NCI-H187 (cell line): ENCODE measurements around the gene EPHA1.
"Not testable (repeated sequence)": the region's sequence is repeated elsewhere in the genome, so short reads cannot be mapped to it uniquely, and the experiment has no call there.

Experiments used
- DNase-seq, 2 experiments: peaks; one replicate each; lab custom pipeline; 2025; lab: John Stamatoyannopoulos, UW

EPHA1 gene

GRCh38 chr7:143402233-143402632, 6.4 kb downstream of the EPHA1 start:
- DNase-seq = not testable (repeated sequence)

DNA sequence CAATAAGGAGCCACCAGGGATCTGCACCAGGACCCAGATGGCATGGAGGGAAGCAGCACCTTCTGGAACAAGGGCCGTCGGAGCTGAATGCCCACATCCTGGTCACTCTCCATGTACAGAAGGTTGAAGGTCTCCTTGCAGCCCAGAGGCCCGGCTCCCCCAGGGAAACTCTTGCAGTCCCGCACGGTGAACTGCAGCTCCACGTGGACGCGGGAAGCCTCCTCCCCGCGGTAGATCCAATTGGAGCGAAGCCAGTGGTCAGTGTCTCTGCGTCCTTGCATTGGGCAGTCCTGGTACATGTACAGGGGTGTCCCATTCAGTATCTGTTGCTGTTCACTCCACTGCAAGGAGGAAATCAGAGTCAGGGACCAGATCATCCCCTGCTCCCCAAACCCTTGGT, 7.4 kb downstream of the EPHA1 start:
- no peak for DNase-seq

- DNase-seq = no peak
Observed at GRCh38 chr7:143399642-143400041, 9.0 kb downstream of the EPHA1 start.

DNA sequence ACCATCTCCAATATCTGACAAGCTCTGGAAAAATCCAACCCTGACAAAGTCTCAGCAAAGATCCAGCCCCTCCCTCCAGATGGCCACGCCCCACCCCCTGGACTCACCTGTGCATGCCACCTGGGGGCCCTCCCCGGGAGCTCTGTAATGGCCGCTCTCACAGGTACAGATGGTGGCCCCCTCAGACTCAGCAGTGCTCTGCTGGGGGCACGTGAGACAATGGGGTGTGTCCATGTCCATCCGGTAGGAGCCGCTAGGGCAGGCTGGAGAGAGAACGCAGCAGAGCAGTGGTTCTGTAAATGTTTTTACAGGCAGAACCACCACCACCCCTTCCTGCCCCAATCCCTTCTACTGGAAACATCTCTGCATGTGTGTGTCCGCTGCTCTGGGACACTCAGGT, 9.5 kb downstream of the EPHA1 start:
- DNase-seq = no peak

- no peak for DNase-seq
Observed at GRCh38 chr7:143398616-143399015, 10.0 kb downstream of the EPHA1 start.

- no peak for DNase-seq
Observed at GRCh38 chr7:143397710-143398530, 10.7 kb downstream of the EPHA1 start.

DNA sequence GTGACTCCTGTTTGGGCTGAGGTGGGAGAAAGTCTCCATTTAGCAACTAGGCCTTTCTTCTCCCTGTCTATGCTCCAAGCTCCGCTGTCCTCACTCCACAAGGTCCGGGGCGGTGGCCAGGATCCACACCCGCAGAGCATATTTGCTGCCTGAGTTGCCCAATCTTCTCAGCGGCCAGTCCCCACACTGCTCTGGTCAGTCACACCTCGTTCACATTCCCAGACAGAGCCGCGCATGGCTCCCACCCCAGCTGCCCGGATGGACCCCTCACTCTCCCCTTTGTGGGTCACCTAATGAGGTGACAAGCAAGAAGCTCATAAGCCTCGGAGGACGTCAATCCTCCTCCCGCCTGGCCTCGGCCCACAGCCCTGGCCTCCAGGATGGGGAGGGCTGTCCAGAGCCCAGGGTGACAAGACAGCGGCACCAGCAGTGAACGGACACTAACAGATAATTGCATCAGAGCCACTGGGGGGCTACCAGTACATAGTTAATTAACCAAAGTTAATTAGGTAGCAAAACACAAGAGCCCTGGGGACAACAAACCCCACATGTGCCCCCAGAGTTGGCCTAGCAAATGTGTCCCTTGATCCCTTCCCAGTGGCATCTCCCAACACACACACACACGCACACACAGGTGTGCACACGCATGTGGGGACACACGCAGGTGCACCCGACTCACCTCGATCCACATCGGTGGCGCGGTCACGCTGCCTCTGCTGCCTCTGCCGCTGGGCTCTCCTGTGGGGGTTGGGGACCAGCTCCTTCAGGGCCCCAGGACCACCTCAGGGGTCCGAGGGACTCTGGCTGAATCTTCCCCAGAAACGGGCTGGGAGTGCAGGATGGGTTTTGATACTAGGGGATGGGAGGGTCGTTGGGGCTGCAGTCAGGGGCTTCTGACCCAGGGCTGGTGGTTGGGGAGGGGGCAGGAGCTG, 11.8 kb downstream of the EPHA1 start:
- no peak for DNase-seq

- DNase-seq = no peak
Observed at GRCh38 chr7:143396182-143396581, 12.5 kb downstream of the EPHA1 start.

DNA sequence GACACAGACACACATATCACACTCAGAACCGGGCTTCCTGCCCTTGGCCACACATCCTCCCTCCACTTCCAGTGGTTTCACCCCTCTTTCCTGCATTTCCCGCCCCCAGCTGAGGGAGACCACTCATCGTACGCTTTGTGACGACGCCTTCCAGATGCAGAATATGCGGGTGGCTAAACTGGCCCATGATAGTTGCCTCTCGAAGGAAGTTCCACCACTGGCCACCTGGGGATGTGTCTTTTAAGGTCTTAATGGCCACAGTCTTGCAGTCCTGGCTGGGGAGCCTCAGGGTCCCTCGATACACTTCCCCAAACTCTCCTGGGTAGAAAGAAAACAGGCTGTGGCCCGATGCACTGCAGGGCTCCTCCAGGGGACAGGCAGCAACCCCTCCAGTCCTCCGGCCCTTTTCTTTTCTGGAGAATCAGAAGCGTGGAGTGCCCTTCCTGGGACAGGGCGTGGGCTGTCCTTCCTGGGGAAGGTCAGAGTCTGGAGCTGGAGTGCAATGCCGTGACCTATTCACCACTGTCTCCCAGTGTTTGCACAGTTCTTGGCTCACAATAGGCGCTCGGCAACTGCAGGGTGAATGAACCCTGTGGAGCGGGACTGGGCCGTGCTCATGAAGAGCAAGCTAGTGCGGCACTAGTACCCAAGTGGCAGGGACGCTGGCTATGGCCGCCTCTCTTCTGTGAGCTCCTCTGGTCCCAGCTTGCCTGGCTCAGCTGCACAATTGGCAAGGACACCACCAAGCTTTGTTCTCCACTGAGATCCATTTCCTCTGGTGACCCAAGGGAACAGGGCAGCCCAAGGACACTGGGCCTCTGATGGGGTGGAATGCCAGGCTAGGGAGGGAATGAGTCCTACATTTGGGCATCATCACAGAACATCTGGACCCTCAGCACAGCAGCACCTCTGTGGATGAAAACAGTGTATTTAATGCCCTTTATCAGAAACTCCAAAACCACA, 13.2 kb downstream of the EPHA1 start:
- DNase-seq = no peak

DNA sequence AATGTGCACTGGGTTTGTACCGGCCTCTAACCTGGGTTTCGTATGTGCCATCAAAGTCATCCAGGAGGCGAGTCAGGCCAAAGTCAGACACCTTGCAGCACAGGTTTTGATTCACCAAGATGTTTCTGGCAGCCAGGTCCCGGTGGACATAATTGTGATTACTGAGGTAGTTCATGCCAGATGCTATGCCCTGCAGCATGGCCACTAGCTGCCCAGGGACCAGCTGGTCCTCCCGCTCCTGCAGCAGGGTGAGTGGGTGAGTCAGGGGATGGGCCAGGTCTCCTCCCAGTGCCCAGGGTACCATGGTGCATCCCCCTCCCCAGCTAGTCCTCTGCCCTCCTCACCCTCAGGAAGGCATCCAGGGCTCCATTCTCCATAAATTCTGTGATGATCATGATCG, 13.9 kb downstream of the EPHA1 start:
- no peak for DNase-seq

GRCh38 chr7:143394068-143394467, 14.6 kb downstream of the EPHA1 start:
- no peak for DNase-seq

DNA sequence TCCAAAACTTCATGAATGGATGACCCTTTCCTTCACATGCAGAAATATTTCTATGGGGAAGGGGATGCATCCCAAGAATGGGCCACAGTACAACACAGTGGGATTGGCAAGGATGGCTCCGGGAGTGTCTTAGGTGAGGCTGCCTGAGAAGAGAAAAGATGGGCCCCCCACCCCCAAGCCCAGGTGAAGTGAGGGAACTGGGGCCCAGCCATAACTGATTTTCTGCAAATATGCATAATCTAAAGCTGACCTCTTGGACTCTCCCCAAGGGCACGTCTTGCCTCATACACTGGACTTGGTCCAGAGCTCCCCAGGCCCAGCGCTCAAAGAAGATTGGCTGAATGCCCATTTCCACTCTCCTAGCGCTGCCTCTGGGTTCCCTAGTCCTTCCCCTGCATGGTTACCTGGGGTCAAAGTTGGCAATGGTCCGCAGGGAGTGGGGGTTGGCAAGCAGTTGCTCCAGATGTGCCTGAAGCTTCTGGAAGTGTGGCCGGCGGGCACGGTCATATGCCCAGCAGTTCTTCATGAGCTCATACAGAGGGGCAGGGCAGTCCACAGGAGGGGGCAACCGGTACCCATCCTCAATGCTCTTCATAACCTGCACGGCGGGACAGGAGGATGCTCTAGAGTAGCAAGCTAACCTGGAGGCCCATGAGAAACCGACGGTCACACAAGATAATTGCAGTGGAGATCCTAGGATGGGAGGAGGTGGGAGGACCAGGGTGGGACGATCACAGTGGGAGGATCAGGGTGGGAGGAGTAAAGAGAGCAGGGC, 15.2 kb downstream of the EPHA1 start:
- DNase-seq = no peak

GRCh38 chr7:143392875-143393266, 15.8 kb downstream of the EPHA1 start:
- DNase-seq = no peak

DNA sequence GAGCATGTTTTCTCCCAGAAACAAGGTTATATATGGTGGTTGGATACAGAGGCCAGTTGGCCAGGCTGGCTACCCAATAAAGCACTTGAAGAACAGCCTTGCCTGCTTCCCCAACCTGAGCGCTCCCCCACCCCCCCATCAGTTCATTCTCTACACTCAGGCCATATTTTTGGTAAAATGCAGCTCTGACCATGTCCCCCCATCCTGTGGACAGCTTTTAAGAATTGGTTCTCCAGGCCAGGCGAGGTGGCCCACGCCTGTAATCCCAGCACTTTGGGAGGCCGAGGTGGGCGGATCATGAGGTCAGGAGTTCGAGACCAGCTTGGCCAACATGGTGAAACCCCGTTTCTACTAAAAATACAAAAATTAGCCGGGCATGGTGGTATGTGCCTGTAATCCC, 16.2 kb downstream of the EPHA1 start:
- DNase-seq = not testable (repeated sequence)

DNA sequence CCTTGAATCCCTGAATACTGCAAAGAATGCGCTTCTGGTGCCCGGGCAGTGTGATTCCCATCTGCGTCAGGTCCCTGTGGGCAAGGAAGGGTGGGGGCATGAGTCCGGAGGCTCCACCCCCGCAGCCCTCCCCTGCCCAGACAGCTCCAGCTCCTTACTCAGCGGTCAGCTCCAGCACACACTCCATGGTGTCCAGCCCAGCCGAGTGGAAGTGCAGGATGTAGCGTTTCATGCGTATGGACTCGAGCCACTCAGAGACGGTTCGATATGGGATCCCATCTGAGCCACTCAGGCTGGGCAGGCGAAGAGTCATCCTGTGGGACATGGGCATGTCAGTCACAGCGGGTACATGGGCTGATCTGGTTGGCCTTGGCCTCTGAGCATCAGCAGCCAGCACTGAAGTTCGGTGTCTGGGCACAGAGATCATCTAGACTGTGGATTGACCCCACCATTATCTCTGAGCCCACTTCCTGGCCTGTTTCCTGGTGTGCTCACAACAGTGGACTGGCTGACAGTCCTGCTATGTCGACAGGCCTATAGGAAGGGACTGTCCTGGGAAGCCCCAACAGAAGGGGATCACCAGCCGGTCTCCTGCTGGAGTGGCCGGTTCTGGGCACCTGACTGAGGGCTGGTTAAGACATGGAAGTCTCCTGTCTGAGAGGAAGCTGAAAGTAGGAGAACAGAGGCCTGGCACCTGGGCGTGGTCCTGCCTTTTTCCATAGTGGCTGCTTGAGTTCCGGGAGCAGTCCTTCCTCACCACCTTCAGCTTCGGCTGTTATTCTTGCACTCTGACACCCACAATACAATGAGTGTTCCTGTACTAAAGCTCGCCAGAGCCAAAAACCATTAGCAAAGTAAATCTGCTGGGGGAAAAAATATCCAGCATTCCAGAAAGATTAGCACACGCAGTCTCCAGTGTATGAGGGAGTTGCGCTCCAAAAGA, 16.9 kb downstream of the EPHA1 start:
- no peak for DNase-seq

DNA sequence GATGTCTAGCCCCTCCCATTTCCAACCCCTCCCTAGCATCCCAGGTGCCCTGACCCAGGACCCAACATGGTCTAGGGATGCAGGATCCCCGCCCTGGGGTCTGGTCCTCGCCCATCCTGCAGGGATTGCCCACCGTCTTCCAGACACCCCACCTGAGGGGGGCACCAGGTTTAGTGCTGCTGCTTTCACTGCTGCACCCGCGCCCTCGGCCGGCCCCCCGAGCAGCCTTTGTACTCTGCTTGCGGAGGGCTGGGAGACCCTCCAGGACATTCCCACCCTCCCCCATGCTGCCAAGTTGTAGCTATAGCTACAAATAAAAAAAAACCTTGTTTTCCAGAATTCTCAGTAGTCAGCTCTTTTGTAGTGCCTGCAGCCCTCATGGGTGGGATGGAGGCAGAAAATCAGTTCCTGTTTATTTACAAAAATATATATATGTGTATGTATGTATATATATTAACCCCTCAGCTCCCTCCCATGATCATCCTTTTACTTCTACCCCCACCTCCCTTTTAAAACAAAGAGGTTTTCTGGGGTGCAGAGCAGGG, 17.8 kb downstream of the EPHA1 start:
- DNase-seq = no peak

DNA sequence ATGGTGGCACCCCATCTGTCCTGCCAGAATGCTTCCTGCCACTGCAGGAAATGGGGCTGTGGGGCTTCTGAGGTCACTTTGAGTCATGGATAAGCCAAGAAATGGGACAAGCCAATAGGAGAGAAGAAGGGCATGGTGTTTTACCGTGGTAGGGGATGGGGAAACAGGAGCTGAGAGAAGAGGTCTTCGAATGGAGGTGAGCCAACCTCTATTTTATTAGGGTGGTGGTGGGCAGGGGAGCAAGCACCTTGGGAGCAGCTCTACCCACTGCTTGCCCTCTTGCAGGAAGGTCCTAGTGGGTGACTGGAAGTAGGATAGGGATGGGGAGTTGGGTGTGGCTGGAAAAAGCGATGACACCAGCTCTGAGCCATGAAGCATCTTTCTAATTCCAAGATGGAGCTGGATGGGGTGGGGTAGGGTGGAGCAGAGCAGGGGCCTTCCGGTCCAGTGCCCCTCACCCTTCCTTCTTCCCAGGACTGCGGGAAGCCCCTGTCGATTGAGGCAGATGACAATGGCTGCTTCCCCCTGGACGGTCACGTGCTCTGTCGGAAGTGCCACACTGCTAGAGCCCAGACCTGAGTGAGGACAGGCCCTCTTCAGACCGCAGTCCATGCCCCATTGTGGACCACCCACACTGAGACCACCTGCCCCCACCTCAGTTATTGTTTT, 18.4 kb downstream of the EPHA1 start:
- DNase-seq = no peak

GRCh38 chr7:143389316-143390103, 19.1 kb downstream of the EPHA1 start:
- DNase-seq = no peak
